Stimulated activated CD4-positive, alpha-beta T cell treated with anti-CD3 and anti-CD28 coated beads, TNF-alpha, amount 100 ng/mL, for 24 hours (primary cell): ENCODE results near the gene ATXN7L3.

Source experiments
- DNase-seq, 3 experiments: peaks; one replicate each; pipeline ENCODE4 v3.0.0-alpha.2; 2020; ENCODE audit warnings: low read depth in 3 of 3

The ATXN7L3 gene

GRCh38 chr17:44218344-44219107 is 18.8 kb upstream of the ATXN7L3 start:
- peak; percentile 62 to 86 (median 81) for DNase-seq

DNA sequence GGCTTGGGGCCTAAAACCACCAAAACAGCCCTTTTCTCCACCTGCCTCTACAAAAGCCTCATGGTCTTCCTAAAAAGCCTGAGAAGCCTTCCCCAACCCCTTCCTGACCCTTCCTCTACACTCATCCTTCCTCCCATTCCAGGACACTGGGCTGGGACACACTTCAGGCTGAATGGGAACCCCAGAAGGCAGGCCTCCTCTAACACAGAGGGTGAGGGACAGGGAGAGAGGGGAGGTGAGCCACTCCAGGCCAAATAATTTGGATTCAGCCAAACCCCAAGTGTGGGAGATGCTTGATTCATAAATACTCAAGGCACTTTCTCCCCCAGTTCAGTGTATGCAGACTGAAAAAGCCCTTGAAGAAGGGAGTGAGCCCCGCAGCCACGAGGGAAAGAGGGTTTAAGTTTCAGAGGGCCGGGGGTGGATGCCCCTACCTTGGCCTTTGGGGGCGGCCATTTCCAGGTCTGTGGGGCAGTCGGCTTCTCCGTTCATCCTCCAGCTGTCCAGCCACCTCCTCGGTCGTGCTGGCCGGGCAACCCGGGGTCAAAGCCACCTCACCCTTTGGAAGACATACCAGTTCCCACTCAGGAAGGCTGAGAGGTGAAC is 18.2 kb upstream of the ATXN7L3 start:
- DNase-seq = no peak

DNA sequence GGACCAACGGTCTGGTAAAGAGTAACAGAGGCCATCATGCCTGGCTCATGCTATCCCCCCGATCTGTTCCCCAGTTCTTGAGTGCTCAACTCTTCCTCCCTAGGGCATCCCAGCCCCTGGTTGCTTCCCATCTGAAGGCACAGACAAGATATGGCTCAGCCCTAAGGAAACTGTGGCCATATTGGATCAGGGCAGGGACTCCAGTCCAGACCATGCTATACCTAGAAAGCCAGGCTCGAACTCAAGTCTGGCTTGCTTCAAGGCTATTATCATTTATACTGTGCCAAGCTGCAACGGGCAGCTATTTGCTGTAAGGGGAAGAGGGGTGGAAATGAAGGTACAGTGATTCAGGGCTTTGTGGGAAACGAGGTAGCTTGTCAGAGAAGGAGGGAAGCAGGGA is 17.0 kb upstream of the ATXN7L3 start:
- no peak for DNase-seq

DNA sequence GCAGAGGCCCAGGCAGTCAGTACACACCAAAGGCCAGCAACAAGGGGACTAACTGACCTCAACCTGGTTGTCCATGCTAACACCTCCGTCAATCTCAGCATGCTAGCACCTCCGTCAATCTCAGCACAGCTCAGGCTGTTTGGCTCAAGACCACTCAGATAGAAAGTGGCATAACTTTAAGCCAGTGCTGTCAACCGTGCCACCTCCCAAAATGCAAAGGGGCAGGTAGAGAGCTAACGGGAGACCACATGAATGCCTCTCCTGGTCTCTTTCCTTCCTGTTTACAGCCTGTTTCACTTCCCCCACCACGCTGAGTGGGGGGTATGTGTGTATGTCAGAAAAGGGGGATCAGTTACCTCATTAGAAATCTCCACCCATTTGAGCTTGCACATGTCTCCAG is 16.5 kb upstream of the ATXN7L3 start:
- DNase-seq = no peak

GRCh38 chr17:44214896-44215295 is 15.2 kb upstream of the ATXN7L3 start:
- no peak for DNase-seq

- no peak for DNase-seq
These were observed 14.5 kb upstream of the ATXN7L3 start for GRCh38 chr17:44214230-44214494.

DNA sequence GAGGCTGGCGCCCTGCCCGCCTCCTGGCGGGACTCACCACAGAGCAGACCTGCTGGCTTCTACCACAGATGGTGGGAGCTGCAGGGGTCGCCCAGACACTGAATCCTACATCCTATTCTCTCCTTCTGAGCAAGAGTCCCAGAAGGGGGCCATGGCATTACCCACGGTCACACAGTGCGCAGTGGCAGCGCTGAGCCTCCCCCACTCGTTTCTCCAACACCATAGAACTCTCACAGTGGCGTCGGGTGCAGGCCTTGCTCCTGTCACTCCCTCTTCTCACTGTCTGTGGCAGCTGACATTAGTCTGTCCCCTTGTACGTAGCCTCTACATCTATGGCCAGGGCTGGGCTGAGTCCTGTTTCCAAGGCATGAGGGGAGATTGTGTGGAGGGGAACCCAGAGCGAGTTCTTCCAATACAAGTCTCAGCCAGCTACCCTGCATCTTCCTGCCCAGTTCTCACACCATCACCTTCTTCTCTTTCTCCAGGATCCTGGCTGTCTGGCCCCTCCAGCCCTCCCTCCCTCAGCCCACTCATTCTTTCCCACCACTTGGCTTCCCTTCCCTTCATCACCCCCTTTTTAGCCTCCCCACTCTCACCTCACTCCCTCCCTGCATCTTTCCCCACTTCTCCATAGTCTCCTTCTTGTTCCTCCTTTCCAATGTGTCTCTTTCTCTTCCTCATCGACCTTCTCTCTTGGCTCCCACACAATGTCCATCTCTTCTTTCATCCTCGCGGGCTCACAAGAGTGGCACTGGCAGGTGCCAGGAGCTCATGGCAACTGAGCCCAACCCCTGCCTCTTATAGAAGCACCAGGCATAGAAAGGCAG is 13.9 kb upstream of the ATXN7L3 start:
- no peak for DNase-seq

GRCh38 chr17:44212507-44213402 is 13.1 kb upstream of the ATXN7L3 start:
- no peak for DNase-seq

DNA sequence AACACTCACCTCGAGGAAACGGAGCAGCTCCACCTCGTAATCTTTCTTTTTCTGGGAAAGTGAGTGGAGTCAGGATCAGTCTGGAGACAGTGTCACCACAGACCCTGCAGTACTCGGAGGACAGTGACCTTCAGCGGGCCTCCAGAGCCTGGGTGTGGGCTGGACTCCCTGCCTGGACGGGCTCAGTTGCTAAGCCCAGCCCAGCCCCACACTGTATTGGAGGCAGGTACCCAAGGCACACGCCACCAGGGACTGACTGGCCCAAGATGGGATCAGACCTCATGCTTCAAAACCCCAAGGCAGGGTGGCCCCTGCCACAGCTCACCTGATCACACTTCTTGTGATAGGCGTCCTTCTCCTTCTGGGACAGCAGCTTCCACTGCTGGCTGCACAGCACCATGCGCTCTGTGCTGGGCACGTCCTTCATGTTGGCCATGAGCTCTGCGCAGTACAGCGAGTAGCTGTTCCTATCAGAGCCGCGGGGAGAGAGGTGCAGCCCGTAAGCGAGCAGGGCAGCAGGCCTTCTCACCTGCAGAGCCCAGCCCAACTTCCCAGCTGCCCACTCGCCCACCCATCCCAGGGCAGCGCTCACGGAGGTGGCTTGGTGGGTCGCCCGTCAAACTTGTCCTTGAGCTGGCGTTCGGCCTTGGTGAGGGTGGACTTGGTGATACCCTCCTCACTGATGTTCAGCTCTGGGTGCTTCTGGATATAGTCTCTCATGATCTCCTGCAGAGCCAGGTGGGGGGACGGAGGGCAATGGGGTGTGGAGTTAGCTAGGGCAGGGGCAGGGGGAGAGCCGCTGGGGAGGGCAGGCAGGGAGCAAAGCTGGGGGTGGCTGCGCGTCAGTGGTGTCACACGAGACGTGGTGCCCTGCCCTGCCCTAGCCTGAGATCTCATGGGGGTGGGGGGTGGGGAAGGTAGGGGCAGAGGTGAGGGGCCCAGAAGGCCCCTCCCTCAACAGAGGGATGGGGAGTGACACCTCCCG is 11.9 kb upstream of the ATXN7L3 start:
- no peak for DNase-seq

GRCh38 chr17:44210342-44211192 is 10.9 kb upstream of the ATXN7L3 start:
- DNase-seq = peak; percentile 81 to 91 (median 81)

- DNase-seq = peak in 1 of 3 experiments; percentile 53
These were observed 10.2 kb upstream of the ATXN7L3 start for GRCh38 chr17:44209786-44210341.

DNA sequence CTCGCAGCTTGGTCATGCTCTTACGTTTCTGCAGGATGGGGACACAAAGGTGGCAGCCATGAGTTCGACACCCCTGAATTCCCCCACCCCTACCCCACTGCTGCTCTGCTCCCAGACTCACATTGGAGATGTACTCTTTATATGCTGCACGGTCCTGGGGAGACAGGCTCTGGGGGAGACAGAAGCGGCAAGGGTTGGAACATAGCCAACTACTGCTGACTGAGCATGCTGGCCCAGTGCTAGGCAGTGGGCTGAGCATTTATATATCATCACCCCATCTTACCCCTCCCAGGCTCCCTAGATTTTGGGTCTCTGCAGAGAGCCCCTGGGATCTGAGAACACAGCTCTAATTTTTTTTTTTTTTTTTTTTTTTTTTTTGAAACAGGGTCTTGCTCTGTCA is 8.1 kb upstream of the ATXN7L3 start:
- no peak for DNase-seq

DNA sequence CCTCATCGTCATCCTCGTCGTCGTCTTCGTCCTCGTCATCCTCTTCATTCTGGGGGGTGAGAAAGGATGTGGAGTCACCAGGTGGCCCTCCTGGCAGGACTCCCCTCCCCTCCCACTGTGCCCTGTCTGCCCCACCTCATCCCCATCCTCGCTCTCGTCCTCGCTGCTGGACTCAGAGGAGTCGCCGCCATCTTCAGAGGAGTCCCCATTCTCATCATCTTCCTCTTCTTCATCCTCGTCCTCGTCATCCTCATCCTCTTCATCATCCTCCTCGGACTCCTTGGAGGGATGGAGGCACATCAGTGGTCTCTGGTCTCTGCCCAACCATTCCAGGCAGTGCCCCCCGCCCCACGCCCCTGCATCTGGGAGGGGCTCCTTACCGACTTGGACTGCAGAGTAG is 7.6 kb upstream of the ATXN7L3 start:
- DNase-seq = no peak

GRCh38 chr17:44206825-44207155 is 7.1 kb upstream of the ATXN7L3 start:
- no peak for DNase-seq

DNA sequence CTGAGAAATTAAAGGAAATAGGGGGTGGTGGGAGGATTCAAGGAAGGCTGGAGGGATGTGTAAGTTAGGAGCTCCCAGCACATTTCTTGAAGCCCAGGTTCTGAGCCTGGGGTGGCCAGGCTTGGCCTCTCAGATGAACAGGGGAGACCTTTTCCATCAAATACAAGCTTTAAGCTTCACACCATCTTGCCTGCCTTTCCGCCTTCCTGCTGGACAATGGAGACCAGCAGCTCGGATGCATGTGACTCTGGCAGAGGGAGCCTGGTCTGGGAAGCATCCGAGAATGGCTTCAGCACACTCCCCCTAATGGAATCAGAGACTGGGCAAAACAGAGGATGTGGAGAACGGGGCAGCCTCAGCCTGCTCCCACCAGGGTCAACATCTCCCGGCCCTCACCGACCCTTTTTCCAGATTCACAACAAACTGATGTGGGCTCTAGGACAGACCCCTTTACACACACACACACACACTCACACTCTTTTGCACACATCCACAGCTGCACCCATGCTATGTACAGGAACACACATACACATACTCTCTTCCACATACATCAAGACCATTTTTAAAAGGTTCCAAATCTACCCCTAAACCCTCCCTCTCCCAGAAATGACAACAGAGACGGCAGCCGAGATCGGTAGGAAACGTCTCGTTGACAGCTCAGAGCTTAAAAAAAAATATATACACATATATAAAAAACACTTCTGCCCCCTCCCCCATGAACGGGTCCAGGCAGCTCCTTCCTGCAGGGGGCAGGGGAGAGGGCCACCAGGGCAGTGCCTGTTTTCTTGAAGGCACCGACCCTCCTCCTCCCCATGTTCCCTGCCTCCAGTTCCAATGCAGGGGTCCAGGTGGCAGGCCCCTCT is 6.5 kb upstream of the ATXN7L3 start:
- DNase-seq = no peak

DNA sequence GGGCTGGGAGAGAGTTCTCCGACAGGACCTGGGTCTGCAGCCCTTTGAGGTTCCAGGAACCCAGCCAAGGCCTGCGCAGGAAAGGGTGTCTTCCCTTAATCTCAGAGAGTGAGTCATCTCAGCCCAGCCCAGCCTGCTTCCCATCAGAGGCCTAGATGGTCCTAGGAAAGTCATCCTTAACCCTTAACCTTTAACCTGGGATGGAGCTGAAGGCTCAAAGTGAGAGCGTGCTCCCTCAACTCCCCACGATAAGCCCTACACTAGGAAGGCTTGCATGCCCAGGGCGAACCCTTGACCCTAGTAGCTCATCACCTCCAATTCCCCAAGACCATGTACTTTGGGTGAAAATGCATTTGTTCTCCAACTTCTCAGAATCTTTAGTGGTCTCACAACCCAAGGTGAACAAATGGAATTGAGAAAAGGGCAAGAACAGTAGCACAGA is 4.8 kb upstream of the ATXN7L3 start:
- no peak for DNase-seq

GRCh38 chr17:44203731-44204440 is 4.2 kb upstream of the ATXN7L3 start:
- DNase-seq = peak in 1 of 3 experiments; percentile 51

DNA sequence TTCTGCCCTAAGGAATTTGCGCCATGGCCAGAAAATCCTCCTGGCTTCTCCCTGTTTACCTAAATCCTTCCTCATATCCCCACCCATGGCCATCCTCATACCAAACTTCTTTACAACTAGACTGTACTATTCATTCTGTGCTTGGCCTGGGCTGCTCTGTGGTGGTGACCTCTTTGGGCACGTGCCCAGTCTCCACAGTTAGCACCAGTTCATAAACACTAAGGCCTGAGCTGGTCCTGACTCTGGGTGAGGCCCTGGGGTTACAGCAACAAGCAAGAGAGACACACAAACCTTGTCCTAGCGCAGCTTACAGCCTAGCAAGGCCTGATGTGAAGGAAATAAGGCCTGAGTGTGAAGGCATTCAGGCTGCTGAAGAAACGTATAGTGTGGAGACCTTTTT is 3.1 kb upstream of the ATXN7L3 start:
- no peak for DNase-seq
